HepG2 (cell line): ENCODE results near the gene RAD50. TPM values are rescaled to one million over a fixed set of nuclear protein-coding genes. Genes with fewer than 3 reads are reported as not detected.

Source experiments
- DRAP1 ChIP-seq: IDR thresholded peaks from 2 replicates; pipeline ENCODE4 v1.6.1; 2016; ENCODE audit warnings: missing genetic modification reagents, missing compliant biosample characterization
- FOXJ3 ChIP-seq: sonication (generic); formaldehyde crosslinking; IDR thresholded peaks from 2 replicates; pipeline ENCODE4 v1.4.0; 2020; ENCODE audit warnings: missing genetic modification reagents, mild to moderate bottlenecking, borderline replicate concordance
- HDAC1 ChIP-seq: sonication (generic); formaldehyde crosslinking; IDR thresholded peaks from 2 replicates; pipeline ENCODE4 v1.5.1; 2020; ENCODE audit warnings: mild to moderate bottlenecking, missing genetic modification reagents
- HDAC2 ChIP-seq: sonication (generic); formaldehyde crosslinking; IDR thresholded peaks from 2 replicates; pipeline ENCODE4 v1.4.0; 2020; ENCODE audit warnings: missing genetic modification reagents
- HOXA5 ChIP-seq: sonication (generic); formaldehyde crosslinking; IDR thresholded peaks from 2 replicates; pipeline ENCODE4 v1.4.0; 2020; ENCODE audit warnings: missing genetic modification reagents
- IRF9 ChIP-seq: sonication (generic); formaldehyde crosslinking; IDR thresholded peaks from 2 replicates; pipeline ENCODE4 v1.8.0; 2022; ENCODE audit warnings: missing genetic modification reagents, mild to moderate bottlenecking, borderline replicate concordance
- NFYC ChIP-seq: IDR thresholded peaks from 2 replicates; pipeline ENCODE4 v1.6.1; 2016; ENCODE audit warnings: missing genetic modification reagents, missing compliant biosample characterization
- PBX3 ChIP-seq: sonication (generic); formaldehyde crosslinking; IDR thresholded peaks from 2 replicates; pipeline ENCODE4 v1.8.1; 2023; ENCODE audit warnings: missing genetic modification reagents, inconsistent platforms, borderline replicate concordance
- POLR2A ChIP-seq, 2 experiments: IDR thresholded peaks; 2 replicates each; pipeline ENCODE4 v1.6.1; 2011; ENCODE audit warnings: low read depth in 2 of 2, low read length in 2 of 2, mild to moderate bottlenecking in 1 of 2, moderate library complexity in 1 of 2; ENCODE audit not compliant: insufficient read depth in 1 of 2
- SKI ChIP-seq: fragments of 450-650 bp; IDR thresholded peaks from one replicate; pipeline ENCODE4 v1.6.1; 2018; ENCODE audit warnings: mild to moderate bottlenecking; ENCODE audit not compliant: partially characterized antibody
- TFAP4 ChIP-seq: sonication (generic); IDR thresholded peaks from 2 replicates; pipeline ENCODE4 v1.6.1; 2016; ENCODE audit warnings: low read depth, borderline replicate concordance
- TFDP2 ChIP-seq: sonication (generic); formaldehyde crosslinking; IDR thresholded peaks from 2 replicates; pipeline ENCODE4 v1.4.0; 2020; ENCODE audit warnings: missing genetic modification reagents
- ZBTB20 ChIP-seq: sonication (generic); formaldehyde crosslinking; IDR thresholded peaks from 2 replicates; pipeline ENCODE4 v1.8.1; 2023; ENCODE audit warnings: missing genetic modification reagents, low read depth, mild to moderate bottlenecking, borderline replicate concordance
- ZBTB4 ChIP-seq: sonication (generic); formaldehyde crosslinking; IDR thresholded peaks from 2 replicates; pipeline ENCODE4 v1.4.0; 2020; ENCODE audit warnings: missing genetic modification reagents, mild to moderate bottlenecking, borderline replicate concordance
- ZBTB43 ChIP-seq: sonication (generic); formaldehyde crosslinking; conservative IDR thresholded peaks from 2 replicates; pipeline ENCODE4 v1.4.0; 2020; ENCODE audit warnings: missing genetic modification reagents
- ZFP36L2 ChIP-seq: sonication (generic); formaldehyde crosslinking; IDR thresholded peaks from 2 replicates; pipeline ENCODE4 v1.4.0; 2020; ENCODE audit warnings: missing genetic modification reagents
- ZFX ChIP-seq: sonication (generic); formaldehyde crosslinking; IDR thresholded peaks from 2 replicates; pipeline ENCODE4 v1.4.0; 2020; ENCODE audit warnings: mild to moderate bottlenecking, low read depth, missing genetic modification reagents, moderate library complexity
- ZNF160 ChIP-seq: sonication (generic); formaldehyde crosslinking; IDR thresholded peaks from 2 replicates; pipeline ENCODE4 v1.8.0; 2022; ENCODE audit warnings: mild to moderate bottlenecking, inconsistent platforms, missing genetic modification reagents
- ZNF282 ChIP-seq: fragments of 450-650 bp; IDR thresholded peaks from 2 replicates; pipeline ENCODE4 v1.6.1; 2018; ENCODE audit not compliant: partially characterized antibody
- ZNF296 ChIP-seq: sonication (generic); formaldehyde crosslinking; conservative IDR thresholded peaks from 2 replicates; pipeline ENCODE4 v1.5.0; 2020; ENCODE audit warnings: mild to moderate bottlenecking, missing genetic modification reagents
- ZNF773 ChIP-seq: sonication (generic); formaldehyde crosslinking; IDR thresholded peaks from 2 replicates; pipeline ENCODE4 v1.4.0; 2020; ENCODE audit warnings: missing genetic modification reagents, borderline replicate concordance
- polyA plus RNA-seq, 8 experiments: library from polyadenylated mRNA; depleted of rRNA in 3 of 8; stranded (reverse) in 7 of 8; unstranded in 1 of 8; fragments of >200 nt; fragmentation: Illumina TruSeq in 4 of 8; extraction: Trizol in 4 of 8; gene quantifications; 2 replicates each; pipeline versions ENCODE4 v1.2.1 to v1.2.3, GENCODE V29; 2011 to 2016; ENCODE audit warnings: low read depth in 4 of 8, missing spikeins in 1 of 8, mixed read lengths in 1 of 8; ENCODE audit not compliant: insufficient read depth in 1 of 8
- total RNA-seq, 5 experiments: library from RNA; depleted of rRNA; stranded (reverse); fragments of >200 nt; fragmentation: Illumina TruSeq; extraction: Trizol; gene quantifications; 2 replicates each; pipeline ENCODE4 v1.2.3, GENCODE V29; 2016; ENCODE audit warnings: low read depth in 1 of 5

RAD50 gene
- total and polyA plus RNA-seq, 2 of the 13 experiments (the other 11 are each of a cell fraction or from before 2014, with no cell fraction given): 19.2 to 23.4 TPM

- TF ChIP-seq ZBTB20: no peak
- no peak for TF ChIP-seq ZNF282
- peak; percentile 21 for TF ChIP-seq SKI
- no peak for TF ChIP-seq FOXJ3 (CRISPR knock-in tag)
- no peak for TF ChIP-seq IRF9 (CRISPR knock-in tag)
- no peak for TF ChIP-seq ZBTB43 (CRISPR knock-in tag)
- TF ChIP-seq PBX3 (CRISPR knock-in tag): no peak
- no peak for TF ChIP-seq ZNF296
- TF ChIP-seq ZBTB4 (CRISPR knock-in tag): no peak
- TF ChIP-seq TFDP2 (CRISPR knock-in tag): no peak
- no peak for TF ChIP-seq HDAC1
- no peak for TF ChIP-seq ZNF773 (CRISPR knock-in tag)
- no peak for TF ChIP-seq HDAC2 (CRISPR knock-in tag)
- TF ChIP-seq NFYC (CRISPR knock-in tag): no peak
- TF ChIP-seq ZNF160 (CRISPR knock-in tag): no peak
- TF ChIP-seq TFAP4: no peak
- TF ChIP-seq HOXA5 (CRISPR knock-in tag): no peak
- no peak for TF ChIP-seq POLR2A (IDR thresholded peaks at IDR 0.05; ENCODE audit: insufficient read depth in 1 of 2, low read depth in 2 of 2, low read length in 2 of 2)
- TF ChIP-seq ZFX: 0 out of 2 replicates have a peak, but pooled peaks have one; percentile 14
- TF ChIP-seq ZFP36L2 (CRISPR knock-in tag): no peak
- no peak for TF ChIP-seq DRAP1 (CRISPR knock-in tag)
These were observed 120.4 kb downstream of the RAD50 start (continued) for GRCh38 chr5:132677191-132677590.
